Eye (tissue), 1 donor: Measurements from ENCODE around the gene LNX2.
"Not testable (repeated sequence)": the region's sequence is repeated elsewhere in the genome, so short reads cannot be mapped to it uniquely, and the experiment has no call there.

Experiments used
- DNase-seq: peaks from one replicate; pipeline ENCODE4 v3.0.0-alpha.2; 2015

Gene LNX2

DNA sequence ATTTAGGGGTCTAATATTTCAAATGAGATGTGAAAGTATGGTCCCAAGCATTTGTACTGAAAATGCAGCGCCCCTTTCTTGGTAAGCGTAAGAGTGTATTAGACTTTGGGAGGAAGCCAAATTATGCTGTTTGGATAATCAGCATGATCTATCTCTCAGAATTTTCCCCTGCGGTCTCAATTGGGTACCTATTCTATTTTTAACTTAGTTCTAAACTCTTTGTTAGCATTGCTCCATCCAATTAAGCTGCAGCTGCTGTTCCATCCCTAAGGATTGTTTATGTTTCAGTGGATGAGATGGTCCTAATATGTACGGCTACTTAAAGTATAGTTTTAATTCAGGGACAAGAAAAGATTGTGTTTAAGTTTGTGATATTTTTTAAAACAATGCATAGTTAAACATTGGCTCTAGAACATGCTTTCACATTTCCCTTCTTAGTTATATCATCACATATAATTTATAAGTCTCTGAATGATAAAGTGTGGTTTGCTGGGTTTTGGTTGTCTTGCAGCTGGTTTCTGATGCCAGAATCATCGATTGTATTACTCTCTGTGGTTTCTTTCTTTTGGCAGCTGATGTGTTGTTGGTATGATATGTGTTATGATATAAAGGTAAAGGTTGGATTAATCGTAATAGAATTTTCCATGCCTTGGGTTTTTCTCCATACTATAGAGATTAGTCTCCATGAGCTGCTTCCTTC, 16.4 kb upstream of the LNX2 start:
- DNase-seq = no peak

DNA sequence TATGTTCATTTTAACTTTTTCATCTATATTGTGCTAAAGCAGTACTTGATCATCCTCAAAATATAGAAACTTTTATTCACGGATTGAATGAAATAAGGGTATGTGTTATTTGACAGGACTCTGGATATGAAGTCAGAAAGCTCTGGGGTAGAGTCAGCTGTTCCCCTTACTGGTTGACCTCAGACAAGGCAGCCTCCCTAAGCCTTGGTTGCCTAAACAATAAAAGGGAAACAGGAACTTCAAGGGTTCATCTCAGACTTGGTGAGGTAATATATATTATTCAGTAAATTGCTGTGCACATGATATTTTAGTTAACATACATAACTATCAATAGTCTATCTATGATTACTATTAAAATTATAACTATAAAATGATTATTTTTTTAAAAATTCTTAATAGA, 14.9 kb upstream of the LNX2 start:
- DNase-seq = no peak

DNA sequence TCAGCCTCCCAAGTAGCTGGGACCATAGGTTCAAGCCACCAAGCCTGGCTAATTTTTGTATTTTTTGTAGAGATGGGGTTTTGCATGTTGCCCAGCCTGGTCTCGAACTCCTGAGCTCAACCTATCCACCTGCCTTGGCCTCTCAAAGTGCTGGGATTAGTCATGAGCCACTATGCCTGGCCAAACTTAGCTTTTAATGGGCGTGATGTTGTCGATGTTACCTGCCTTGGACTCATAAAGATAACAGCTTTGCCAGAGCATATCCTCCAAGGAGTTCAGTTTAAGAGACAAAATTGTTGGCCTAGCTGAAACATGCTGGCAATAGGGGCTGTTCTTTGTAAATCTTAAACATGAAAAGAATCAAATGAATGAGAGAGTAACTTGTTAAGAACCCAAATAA, 14.5 kb upstream of the LNX2 start:
- DNase-seq = no peak

DNA sequence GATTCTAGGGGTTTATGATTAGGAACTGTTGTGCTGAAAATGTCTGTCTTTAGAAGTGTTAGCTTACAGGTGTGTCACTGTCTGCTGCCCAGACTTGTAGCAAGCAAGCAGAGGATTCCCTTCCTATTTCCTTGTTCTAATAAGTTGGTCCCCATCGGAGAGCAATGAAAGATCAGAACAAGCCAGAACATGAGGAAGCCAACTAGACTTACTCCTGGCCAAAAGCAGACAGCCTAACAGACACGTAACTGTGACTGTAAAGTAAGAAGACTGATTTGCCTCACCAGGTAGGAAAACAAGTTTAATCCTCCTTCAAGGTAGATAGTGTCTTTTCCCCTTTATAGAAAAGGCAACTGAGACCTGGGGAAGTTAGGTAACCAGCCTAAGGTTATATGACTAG, 13.9 kb upstream of the LNX2 start:
- DNase-seq = no peak

DNA sequence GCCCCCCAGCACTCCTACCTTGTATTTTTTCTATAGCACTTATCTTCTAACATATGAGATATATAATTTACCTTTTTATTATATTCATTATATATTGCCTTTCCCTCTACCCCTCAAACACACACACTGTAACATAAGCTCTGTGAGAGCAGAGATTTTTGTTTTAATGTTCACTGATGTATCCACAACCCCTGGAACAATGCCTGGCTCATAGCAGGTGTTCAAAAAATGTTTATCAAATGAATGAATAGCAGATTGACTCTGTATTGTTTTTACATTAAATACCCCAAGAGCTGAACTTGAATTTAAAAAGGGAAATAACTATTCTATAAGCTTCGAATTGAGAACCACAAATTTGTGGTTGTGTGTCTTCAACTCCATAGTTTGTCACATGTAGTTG, 12.3 kb upstream of the LNX2 start:
- no peak for DNase-seq

DNA sequence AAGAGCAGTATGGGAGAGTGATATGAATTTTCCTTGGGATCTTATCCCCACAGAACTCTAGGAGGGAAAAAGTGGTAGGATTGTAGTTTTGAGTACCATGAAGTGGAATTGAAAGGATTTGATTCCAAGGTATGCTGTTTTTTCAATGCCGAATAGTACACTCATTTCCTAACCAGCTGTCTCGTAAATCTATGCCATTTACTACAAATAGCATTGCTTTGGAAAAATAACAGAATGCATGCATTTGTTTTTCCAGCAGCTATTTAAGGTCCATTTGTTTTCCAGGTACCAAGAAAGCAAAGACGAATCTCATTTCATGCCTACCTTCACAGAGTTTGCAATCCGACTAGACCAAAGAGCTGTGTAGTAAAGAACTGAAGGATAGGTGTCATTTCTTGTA, 11.9 kb upstream of the LNX2 start:
- DNase-seq = no peak

DNA sequence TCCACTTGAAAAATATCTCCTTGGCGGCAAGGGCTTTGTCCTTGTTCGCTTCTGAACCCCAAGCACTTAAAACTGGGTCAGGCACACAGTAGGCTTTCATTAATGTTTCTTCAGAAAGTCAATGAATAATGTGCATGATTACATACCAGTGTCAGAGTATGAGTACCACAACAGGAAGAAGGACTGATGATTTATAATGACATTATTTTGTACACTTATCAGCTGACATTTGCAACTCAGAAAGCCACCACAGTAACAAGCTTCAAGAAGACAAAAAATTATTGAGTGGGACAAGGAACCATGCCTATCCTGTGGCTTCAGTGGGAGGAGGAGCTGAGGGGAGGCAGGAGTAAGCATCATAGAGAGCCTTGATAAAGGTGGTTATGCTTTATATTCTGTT, 11.3 kb upstream of the LNX2 start:
- DNase-seq = no peak

DNA sequence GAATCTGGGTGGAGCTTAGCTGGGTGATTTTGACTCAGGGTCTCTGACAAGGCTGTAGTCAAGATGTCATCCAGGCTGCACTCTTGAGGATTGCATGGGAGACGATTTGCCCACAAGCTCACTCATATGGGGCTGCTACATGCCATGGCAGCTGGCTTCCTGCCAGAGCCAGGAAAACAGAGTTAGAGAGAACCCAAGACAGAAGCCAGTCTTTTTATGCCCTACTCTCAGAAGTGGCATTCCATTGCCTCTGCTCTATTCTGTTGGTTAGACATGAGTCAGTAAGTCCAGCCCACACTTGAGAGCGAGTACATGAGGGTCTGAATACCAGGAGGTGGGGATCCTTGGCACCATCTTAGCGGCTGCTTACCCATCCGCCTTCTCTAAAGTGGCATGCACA, 10.8 kb upstream of the LNX2 start:
- no peak for DNase-seq

DNA sequence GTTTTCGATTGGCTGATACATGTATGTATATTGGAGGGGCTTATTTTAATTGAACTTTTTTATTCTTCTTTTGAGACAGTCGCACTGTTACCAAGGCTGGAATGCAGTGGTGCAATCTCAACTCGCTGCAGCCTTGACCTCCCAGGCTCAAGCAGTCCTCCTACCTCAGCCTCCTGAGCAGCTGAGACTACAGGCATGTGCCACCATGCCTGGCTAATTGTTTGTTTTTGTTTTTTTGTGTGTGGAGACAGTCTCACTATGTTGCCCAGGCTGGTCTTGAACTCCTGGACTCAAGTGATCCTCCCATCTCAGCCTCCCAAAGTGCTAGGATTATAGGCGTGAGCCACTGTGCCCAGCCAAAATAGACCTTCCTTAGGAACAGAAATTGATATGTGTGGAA, 8.4 kb upstream of the LNX2 start:
- not testable (repeated sequence) for DNase-seq

DNA sequence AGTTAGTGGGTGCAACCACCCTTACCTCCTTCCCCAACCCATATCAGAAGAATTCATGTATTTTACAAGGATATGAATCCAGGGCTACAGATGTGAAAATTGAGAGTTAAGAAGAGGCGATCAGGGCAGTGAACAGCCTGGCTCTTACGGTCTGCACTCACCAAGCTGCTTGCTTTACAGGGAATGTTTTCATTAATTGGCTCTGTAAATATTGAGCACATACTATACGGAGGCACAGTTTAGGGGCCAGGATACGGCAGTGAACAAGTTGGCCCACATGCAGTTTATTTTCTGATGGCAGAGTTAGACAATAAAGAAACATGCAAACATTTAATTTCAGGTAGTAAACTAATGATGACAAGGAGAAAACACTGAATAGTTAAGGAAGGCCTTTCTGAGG, 7.8 kb upstream of the LNX2 start:
- DNase-seq = no peak

DNA sequence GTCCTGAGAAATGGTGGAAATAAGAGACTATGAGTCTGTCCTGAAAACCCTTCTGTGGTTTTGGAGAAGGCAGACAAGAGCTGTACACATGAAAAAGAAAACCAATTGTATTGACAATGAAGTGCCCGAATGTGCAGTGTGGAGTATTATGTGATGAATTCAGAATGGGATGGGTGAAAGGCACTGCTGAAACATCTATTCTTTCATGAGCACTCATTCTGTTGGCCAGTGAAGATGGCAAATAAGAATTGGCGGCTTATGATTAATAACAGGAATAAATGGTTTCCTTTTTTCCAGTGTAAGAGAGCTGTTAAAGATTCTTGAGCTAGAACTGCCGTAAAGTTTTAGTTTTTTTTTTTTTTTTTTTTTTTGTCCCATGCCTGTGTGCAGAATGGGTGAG, 7.1 kb upstream of the LNX2 start:
- no peak for DNase-seq

DNA sequence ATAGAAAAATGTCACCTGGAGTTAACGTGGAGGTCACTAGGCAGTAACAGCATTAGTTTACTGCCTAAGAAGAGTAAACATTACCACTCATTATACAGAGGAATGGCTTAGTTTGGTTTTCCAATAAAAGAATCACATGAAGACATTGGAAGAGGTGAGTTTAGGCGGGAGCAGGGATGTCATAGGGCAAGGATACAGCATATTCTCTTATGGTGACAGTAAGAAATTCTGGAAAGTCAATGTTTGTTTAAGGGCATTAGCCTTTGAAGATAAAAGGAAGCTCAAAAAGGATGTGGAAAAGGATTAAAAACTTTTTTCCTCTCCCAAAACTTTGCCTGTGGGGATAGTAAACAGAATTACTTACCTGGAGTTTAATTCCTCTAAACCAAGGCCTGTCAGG, 5.5 kb upstream of the LNX2 start:
- DNase-seq = no peak

DNA sequence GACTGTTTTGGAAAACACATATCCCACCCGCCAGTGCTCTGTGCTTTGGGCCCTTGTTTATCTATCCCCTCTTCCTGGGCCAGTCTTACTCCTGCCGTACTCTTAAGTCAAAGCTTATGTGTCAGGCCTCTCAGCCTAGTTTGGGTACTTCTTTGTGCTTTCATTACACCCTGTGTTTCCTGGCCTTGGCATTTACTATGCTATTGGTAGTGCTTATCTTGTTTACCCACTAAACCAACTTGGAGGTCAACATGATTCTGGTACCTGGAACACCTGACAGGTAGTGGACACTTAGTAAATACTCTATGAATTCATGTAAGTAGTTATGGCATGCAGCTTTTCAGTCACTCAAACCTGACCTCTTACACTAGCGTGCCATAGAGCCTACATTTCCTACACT, 3.7 kb upstream of the LNX2 start:
- no peak for DNase-seq

DNA sequence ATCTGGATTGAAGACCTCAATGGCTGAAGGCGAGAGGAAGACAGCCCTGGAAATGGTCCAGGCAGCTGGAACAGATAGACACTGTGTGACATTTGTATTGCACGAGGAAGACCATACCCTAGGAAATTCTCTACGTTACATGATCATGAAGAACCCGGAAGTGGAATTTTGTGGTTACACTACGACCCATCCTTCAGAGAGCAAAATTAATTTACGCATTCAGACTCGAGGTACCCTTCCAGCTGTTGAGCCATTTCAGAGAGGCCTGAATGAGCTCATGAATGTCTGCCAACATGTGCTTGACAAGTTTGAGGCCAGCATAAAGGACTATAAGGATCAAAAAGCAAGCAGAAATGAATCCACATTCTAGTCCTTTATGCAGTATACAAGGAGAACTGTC, 2.6 kb upstream of the LNX2 start:
- DNase-seq = no peak

DNA sequence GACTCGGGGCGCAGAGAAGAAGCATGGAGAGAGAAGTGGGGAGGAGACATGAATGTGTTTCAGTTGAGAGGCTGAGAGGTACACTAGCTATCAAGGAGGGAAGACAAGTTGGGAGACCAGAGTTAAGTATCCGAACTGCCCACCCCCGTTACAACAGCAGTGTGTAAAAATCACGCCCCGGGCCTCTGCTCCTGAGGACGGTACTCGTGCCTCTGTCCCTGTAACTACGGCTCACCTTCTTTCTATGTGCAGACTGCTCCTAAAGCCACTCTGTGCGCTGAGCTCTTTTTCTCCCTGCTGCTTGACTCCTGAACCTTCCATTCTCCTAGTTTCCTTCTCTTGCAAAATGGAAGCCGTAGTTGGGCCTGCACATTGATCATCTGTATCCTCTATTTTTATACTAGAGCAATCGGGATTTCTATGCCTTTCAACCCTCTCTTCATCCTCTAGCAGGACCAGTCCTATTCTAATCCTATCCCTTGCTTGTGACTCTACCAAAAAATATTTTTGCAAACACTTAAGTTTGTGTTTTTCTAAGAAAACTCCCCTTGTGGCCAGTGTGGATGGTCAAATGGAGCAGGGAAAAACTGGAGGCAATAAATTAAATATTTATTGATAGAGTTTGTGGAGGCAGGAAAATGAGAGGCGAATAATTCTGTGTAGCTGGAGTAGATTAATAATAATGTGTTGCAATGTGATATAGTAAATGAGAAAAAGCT, 1.9 kb upstream of the LNX2 start:
- DNase-seq = no peak

DNA sequence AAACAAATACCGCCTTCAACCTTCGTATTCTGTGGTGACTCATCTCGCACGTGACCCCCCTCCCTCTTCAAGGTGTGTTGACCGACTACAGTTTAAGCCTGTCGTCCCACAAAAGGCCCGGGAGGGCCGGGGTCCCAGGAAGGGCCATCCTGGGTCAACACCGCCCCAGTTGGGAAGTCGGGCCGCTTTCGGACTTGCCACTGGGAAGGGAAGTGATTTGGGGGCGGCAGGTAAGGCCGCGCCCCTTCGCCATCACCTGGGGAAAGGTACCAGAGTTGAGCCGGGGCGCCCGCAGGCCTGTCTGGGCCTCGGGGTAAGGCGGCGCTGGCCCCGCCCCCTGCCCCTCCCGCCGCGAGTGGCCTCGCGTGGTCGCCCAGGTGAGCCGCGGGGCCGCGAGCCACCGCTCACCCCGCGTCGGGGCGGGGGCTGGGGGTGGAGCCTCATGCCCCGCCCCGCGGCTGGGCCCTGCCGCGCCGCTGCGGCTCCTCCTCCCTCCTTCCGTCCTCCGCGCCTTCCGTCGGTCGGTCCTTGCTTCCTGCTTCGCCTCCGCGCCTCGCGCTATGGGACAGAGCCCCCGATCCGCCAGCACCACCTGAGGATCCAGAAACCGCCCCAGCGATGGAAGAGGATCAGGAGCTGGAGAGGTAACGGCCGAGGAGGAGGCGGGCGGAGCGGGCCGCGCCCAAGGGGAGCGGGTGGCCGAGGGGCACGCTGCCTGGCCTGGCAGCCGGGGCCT, 1.2 kb upstream of the LNX2 start, which contains the start of gene POLR1D:
TSS of gene POLR1D (plus strand) at position 527 of the 736 bp plus-strand sequence. CDS start at position 619, 92 bp downstream.
- DNase-seq = peak; percentile 88

DNA sequence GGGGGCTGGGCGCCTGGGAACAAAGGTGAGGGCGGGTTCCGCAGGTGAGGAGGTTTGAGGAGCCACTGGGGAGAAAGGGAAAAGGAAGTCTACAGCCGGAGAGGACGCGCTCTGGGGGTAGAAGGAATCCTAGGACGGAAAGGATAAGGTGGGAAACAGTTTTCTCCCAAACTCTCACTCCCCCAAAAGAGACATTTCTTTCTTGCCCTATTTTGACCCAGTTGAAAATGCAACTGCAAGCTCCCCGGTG, 712 bp upstream of the LNX2 start:
- no peak for DNase-seq

DNA sequence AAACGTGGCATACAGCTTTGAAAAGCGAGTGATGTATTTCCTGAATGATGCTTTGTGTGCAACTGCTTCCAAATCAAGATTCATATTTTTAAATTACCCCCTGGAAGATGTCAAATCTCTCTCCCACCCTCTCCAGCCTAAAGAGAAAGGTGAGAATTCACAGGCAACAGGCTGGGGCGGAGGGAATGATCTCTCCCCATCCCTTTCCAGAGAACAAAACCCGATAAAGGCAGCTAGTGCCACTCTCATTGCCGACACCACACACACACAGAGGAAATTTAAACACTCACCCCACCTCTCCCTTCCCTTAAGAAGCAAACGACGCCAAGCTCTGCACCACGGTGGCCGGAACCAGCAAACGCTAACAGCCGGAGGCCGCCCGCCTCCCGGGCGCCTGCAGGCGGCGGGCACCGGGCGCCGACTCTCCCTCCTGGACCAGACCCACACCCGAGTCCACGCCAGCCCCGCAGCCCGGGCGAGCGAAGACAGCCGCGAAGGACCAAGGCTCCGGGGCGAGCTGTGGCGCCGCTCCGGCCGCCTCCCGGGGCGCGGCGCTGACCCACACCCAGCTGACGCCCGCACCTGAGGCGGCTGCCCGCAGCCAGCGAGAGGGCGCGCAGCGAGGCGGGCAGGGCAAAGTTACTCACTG, 477 bp downstream of the LNX2 start:
- DNase-seq = no peak

DNA sequence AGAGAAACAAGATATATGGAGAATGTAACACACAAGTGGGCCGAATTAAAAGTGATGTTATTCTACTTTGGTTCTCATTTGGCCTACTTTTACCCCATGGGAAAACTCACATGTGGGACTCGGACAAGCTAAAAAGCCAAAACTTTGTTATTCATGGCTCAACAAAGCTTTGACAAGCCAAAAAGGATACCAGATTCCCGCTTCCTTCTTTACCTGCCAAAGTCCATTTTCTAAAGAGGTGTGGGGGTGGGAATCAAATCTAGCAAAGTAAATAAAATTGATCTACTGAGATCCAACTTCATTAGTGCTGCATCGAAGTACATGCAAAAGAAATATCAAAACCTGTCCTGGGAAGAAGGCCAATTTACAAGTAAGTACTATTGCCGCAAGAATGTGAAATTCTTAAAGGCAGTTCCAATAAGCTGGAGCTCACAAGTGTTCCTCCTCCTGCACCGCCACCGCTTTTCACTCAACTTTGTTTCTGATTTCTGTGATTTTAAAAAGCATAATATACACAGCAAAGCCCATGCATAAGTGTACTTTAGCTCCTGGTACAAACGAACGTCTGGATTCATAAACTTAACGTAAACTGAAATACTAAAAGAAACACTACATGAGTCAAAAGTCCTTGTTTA, 1.1 kb downstream of the LNX2 start:
- DNase-seq = no peak

DNA sequence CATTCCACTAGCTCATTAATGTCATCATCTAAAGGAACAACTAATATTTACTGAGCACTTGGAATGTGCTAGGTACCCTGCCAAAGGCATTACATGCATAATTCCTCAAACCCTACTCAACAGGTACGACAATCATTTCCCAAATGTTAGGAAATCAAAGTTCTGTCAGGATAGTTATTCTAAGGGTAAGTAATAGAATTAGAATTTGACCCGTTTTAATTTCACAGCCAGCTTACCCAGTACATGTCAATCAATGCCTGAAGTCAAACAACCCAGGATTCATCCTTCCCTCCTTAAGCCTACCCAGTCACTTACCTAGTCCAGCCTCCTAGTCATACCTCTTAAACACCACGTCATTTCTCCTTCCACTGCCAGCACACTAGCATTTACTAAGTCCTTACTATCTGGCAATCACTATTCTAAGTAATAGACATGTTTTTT, 2.4 kb downstream of the LNX2 start:
- DNase-seq = no peak

DNA sequence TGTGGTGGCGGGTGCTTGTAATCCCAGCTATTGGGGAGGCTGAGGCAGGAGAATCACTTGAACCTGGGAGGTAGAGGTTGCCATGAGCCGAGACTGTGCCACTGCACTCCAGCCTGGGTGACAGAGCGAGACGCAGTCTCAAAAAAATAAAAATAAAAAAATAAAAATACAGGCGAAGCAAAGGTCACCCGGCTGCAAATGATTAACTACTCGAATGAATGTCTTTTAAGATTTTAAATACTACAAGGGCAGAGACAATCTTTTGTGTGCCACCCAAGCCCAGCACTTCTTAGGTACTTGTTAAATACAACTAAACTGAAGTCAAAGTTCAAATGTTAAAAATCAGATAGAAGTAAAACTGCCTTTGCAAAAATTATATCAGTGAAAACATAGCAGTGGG, 6.7 kb downstream of the LNX2 start:
- DNase-seq = no peak

DNA sequence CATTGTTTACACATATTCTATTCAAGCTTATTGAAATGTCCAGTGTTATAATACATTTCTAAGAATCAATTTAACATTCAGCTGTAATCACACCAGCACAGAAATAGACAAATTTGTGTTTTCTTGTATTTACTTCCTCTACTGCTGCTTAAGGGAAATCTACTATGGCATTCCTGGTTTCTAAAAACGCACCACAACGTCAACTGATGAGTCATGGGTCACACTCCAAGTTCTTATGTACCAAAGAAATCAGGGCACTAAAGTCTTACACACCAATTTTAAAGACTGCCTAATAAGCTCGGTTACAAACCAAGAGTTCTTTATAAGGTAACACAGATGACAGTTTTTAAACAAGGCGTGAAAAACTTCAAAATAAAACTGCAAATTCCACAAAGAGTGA, 13.2 kb downstream of the LNX2 start:
- no peak for DNase-seq

DNA sequence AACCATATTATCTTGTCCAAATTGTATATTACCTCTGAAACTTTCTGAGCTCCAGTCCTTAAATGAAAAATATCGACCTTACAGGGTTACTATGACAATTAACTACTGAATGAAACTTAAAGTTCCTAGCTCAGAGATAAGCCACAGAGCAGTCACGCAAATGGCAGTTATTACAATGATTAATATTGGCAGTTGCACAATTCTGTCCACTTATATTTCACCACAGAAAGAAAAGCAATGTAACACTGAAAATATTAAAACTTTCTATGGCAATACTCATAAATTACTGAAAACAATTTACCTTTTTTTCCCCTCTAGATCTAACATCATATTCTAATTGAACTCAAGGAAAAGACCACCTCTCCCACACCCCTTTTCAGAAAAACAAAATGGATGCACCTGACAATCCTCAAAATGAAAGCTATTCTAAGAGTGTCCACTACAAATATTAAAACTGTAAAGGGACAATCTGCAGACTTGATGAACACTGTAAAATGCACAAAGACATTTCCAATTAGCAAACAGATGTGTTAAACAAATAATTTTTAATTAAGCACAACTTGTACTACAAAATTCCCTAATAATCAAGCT, 14.6 kb downstream of the LNX2 start:
- DNase-seq = peak; percentile 11
